Activated CD4-positive, alpha-beta T cell treated with anti-CD3 and anti-CD28 coated beads for 36 hours (primary cell): ENCODE results near the gene PKD2L1. TPM values are rescaled to one million over a fixed set of nuclear protein-coding genes. Genes with fewer than 3 reads are reported as not detected.

ENCODE experiments used
- ATAC-seq: fragments of 200-7000 bp; cut with Tn5 transposase; one replicate; pipeline ENCODE4 v1.10.0; 2021; ENCODE audit warnings: mild to moderate bottlenecking, moderate library complexity
- CTCF ChIA-PET: fragments of 350-600 bp; sonication (Branson Sonifier 250); formaldehyde crosslinking; loops from one replicate; lab custom pipeline; 2021; ENCODE audit warnings: antibody characterized with exemption; lab: Charles Lee
- POLR2A ChIA-PET: fragments of 350-600 bp; sonication (Branson Sonifier 250); formaldehyde crosslinking; loops from one replicate; lab custom pipeline; 2021; ENCODE audit warnings: antibody characterized with exemption, inconsistent platforms; lab: Charles Lee
- DNase-seq: peaks from one replicate; pipeline ENCODE4 v3.0.0-alpha.2; 2020
- H3K27ac Mint-ChIP-seq: one replicate; pipeline ENCODE4 v1.8.0; 2021; ENCODE audit warnings: mixed read lengths
- H3K27me3 Mint-ChIP-seq: one replicate; pipeline ENCODE4 v1.8.0; 2021; ENCODE audit warnings: mixed read lengths
- H3K36me3 Mint-ChIP-seq: one replicate; pipeline ENCODE4 v1.8.0; 2021; ENCODE audit warnings: low read depth, mixed read lengths
- H3K4me1 Mint-ChIP-seq: one replicate; pipeline ENCODE4 v1.8.0; 2021; ENCODE audit warnings: mixed read lengths
- H3K4me3 Mint-ChIP-seq: one replicate; pipeline ENCODE4 v1.8.0; 2021; ENCODE audit warnings: mild to moderate bottlenecking, moderate library complexity, mixed read lengths
- H3K9me3 Mint-ChIP-seq: one replicate; pipeline ENCODE4 v1.8.0; 2021; ENCODE audit warnings: low read depth, mixed read lengths
- intact Hi-C, 2 experiments: fragments of 100-400 bp; cut with DNase I in 1 of 2; cut with micrococcal nuclease in 1 of 2; formaldehyde crosslinking; loops; one replicate each; pipeline versions ENCODE4 v1.14.2 to v1.15.1; 2022 to 2024; cut with DNase I, micrococcal nuclease
- total RNA-seq, 2 experiments: library from RNA; stranded (reverse); gene quantifications; one replicate each; pipeline ENCODE4 v1.2.3, GENCODE V29; 2021

The PKD2L1 gene
- total RNA-seq, 2 experiments from 2014 or later: not detected

- DNase-seq: no peak
- Mint-ChIP-seq H3K36me3 (no peaks in the 10 kb centered on the region), H3K27ac (no peak overlapping the region), H3K27me3 (peaks cover 4% of the 10 kb centered on the region), H3K9me3 (no peaks in the 10 kb centered on the region), H3K4me1 (no peaks in the 10 kb centered on the region), H3K4me3 (no peak overlapping the region)
- ChIA-PET CTCF (interaction anchor here (0.5 to 21.1 kb wide), 7 partner anchors 16 to 209 kb away, joined by 3 to 236 read pairs (median 3); no protein-coding TSS in a partner anchor), POLR2A (no interaction called here)
- intact Hi-C loops: no loop called here
- ATAC-seq: no peak
These were observed 3.8 kb upstream of the PKD2L1 start for GRCh38 chr10:100333661-100334440.

DNA sequence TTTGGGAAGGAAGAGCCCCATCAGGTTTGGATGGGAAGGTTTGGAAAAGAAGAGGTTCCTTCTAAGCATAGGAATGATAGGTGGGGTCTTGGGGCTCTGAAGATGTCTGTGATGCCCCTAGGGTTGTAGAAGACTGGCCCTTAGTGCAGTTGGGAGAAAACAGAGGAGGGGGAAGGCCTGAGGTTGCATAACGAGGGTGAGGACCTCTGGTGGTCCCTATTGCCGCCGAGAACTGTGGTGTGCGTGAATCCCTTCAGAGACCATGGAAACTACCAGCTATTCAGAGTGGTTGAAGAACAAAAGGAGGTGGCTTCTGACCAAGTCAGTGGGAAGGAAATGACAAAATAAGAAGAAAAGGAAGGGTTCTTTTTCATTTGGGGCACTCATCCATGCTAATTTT is 3.1 kb upstream of the PKD2L1 start:
- no peak overlapping the region for H3K4me3 Mint-ChIP-seq
- ChIA-PET POLR2A (no interaction called here), CTCF (interaction anchor here (0.6 to 21.1 kb wide), 3 partner anchors 98 to 176 kb away, joined by 3 to 236 read pairs (median 3); no protein-coding TSS in a partner anchor)
- H3K27me3 Mint-ChIP-seq: peaks cover 4% of the 10 kb centered on the region
- ATAC-seq (no peak), DNase-seq (no peak)
- no peak overlapping the region for H3K27ac Mint-ChIP-seq
- H3K4me1 Mint-ChIP-seq: no peaks in the 10 kb centered on the region
- H3K9me3 Mint-ChIP-seq: no peaks in the 10 kb centered on the region
- no peaks in the 10 kb centered on the region for H3K36me3 Mint-ChIP-seq
- intact Hi-C loops: no loop called here

DNA sequence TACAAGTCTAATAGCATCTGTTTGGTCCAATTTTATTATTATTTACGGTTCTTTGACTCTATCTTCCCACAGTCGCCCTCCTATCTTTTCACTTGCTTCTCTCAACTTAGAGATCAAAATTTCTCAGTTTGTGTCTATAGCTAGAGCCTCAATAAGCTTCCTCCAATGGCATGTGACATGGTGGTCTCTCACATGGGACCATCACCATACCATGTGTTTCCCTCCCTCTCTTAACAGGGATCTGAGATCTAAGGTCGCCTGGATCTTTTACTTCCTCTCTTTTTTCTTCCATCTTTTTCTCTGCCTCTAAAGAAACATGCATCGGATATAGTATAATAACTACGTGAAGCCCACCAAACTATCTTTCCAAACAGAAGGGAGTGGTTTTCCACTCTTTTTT is 1.8 kb downstream of the PKD2L1 start:
- CTCF ChIA-PET: interaction anchor here (1.2 to 2.4 kb wide), 3 partner anchors 103 to 110 kb away, joined by 3 to 7 read pairs (median 4); no protein-coding TSS in a partner anchor
- no peak overlapping the region for H3K27ac Mint-ChIP-seq
- no peaks in the 10 kb centered on the region for H3K9me3 Mint-ChIP-seq
- intact Hi-C loops: no loop called here
- H3K4me3 Mint-ChIP-seq: no peak overlapping the region
- peaks cover 4% of the 10 kb centered on the region for H3K27me3 Mint-ChIP-seq
- no peak for DNase-seq
- POLR2A ChIA-PET: no interaction called here
- H3K4me1 Mint-ChIP-seq: peaks cover 13% of the 10 kb centered on the region
- H3K36me3 Mint-ChIP-seq: no peaks in the 10 kb centered on the region
- ATAC-seq: no peak

DNA sequence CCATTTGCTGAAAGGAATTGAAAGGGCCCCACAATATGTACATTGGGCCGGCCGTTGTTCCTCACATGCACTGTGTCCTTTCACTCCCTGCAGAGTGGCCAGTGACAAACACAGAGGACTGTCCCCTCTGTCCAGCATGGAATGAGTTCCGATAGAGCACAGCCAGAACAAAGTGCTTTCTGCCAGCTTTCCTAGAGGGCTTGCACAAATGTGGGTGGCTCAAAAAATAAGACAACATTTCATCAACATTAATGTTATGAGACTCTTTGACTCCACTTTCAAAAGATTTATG is 2.4 kb downstream of the PKD2L1 start:
- ChIA-PET CTCF (interaction anchor here (0.9 to 2.4 kb wide), 4 partner anchors 11 to 111 kb away, joined by 3 to 7 read pairs (median 4); no protein-coding TSS in a partner anchor), POLR2A (interaction anchor here (1.2 kb wide), 1 partner anchor 43 kb away, joined by 3 read pairs; no protein-coding TSS in a partner anchor)
- intact Hi-C loops: no loop called here
- ATAC-seq (no peak), DNase-seq (no peak)
- no peaks in the 10 kb centered on the region for H3K9me3 Mint-ChIP-seq
- no peak overlapping the region for H3K27ac Mint-ChIP-seq
- H3K4me1 Mint-ChIP-seq: peaks cover 13% of the 10 kb centered on the region
- H3K4me3 Mint-ChIP-seq: no peak overlapping the region
- no peaks in the 10 kb centered on the region for H3K36me3 Mint-ChIP-seq
- peaks cover 4% of the 10 kb centered on the region for H3K27me3 Mint-ChIP-seq

DNA sequence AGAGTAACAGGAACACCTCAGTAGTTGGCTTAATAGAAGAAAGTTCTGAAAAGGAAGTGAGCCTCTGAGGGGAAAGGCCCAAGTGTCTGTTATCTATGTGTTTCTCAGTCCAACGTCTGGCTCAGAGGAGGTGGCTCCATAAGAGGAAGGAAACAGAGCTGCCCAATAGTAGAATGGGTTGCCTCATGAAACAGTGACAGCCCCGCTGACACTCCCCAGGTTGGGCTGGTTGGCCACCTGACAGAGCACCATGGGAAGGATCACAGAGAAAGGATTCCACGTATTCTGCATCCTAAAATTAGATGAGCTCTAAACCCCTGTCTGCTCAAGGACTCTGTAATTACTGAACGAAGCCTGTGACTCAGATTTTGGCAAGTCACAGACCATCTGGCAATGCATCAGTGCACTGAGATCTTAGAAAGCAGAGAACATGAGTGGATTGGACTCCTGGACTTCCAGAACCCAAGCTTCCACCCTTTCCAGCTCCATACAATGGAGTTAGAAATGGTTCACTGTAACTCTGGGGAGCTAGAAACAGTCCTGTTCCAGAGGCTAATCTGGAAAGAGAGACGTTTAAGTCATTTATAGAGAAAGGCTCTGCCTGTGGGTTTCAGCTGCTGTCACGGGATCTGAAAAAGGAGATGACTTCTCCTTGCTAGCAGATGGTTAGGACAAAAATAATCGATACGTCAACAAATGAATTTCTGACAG is 2.9 kb downstream of the PKD2L1 start:
- ATAC-seq (peak; percentile 98), DNase-seq (peak; percentile 65)
- POLR2A ChIA-PET: interaction anchor here (1.2 kb wide), 1 partner anchor 44 kb away, joined by 3 read pairs; no protein-coding TSS in a partner anchor
- CTCF ChIA-PET: interaction anchor here (0.5 to 2.4 kb wide), 6 partner anchors 10 to 236 kb away, joined by 3 to 7 read pairs (median 4); no protein-coding TSS in a partner anchor
- Mint-ChIP-seq H3K9me3 (no peaks in the 10 kb centered on the region), H3K4me3 (no peak overlapping the region), H3K4me1 (peaks cover 13% of the 10 kb centered on the region), H3K36me3 (no peaks in the 10 kb centered on the region), H3K27me3 (peaks cover 4% of the 10 kb centered on the region), H3K27ac (peak overlapping the region; percentile 43)
- intact Hi-C loops: no loop called here

DNA sequence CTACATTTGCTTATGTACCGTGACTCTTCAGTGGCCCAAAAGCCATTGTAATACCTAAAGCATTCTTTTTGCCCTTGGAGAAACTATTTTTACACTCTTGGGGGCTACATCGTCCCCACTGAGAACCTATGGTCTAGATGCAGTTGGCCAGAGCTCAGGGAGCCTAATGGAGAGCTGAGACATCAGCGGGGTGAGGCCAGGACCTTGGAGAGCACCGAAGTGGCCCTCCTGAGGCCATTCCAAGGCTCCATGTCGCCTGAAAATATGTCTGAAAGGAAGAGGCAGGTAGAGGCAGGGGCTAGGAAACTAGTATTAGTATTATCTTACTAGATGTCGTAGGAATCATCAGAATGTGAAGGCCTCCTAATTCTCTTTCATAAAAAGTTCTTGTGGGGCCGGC is 4.9 kb downstream of the PKD2L1 start:
- Mint-ChIP-seq H3K27ac (no peak overlapping the region), H3K4me3 (no peak overlapping the region), H3K27me3 (peaks cover 3% of the 10 kb centered on the region), H3K4me1 (peaks cover 13% of the 10 kb centered on the region), H3K36me3 (no peaks in the 10 kb centered on the region), H3K9me3 (no peaks in the 10 kb centered on the region)
- CTCF ChIA-PET: interaction anchor here (0.7 to 1.7 kb wide), 3 partner anchors 14 to 211 kb away, joined by 3 to 5 read pairs (median 4); no protein-coding TSS in a partner anchor
- ATAC-seq (no peak), DNase-seq (no peak)
- POLR2A ChIA-PET: no interaction called here
- intact Hi-C loops: no loop called here

GRCh38 chr10:100319707-100320402 is 10.2 kb downstream of the PKD2L1 start:
- H3K4me3 Mint-ChIP-seq: no peak overlapping the region
- ChIA-PET POLR2A (interaction anchor here (0.7 kb wide), 1 partner anchor 53 kb away, joined by 4 read pairs; no protein-coding TSS in a partner anchor), CTCF (no interaction called here)
- ATAC-seq (no peak), DNase-seq (no peak)
- H3K27ac Mint-ChIP-seq: no peak overlapping the region
- no peaks in the 10 kb centered on the region for H3K9me3 Mint-ChIP-seq
- no peaks in the 10 kb centered on the region for H3K4me1 Mint-ChIP-seq
- intact Hi-C loops: no loop called here
- no peaks in the 10 kb centered on the region for H3K36me3 Mint-ChIP-seq
- H3K27me3 Mint-ChIP-seq: peaks cover 12% of the 10 kb centered on the region

DNA sequence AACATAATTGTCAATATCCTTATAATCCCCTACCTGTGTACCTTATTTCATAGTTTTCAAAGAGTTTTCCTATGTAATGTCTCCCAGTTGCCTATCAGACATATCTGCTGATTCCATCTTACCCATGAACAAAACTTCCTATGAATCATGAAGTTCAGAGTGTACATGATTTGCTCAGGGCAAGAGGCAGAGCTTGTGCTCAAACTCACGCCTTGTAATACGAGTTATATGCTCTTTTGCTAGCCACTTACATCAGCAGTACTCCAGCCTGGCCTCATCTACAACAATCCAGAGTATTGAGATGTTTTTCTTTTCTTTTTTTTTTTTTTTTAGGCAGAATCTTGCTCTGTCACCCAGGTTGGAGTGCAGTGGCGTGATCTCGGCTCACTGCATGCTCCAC is 11.8 kb downstream of the PKD2L1 start:
- Mint-ChIP-seq H3K36me3 (no peaks in the 10 kb centered on the region), H3K9me3 (no peaks in the 10 kb centered on the region), H3K27me3 (peaks cover 21% of the 10 kb centered on the region), H3K4me1 (no peaks in the 10 kb centered on the region), H3K27ac (no peak overlapping the region), H3K4me3 (no peak overlapping the region)
- POLR2A ChIA-PET: no interaction called here
- no peak for ATAC-seq
- no peak for DNase-seq
- intact Hi-C loops: no loop called here
- CTCF ChIA-PET: interaction anchor here (0.6 to 0.9 kb wide), 2 partner anchors 115 to 1805 kb away, joined by 3 to 4 read pairs; no protein-coding TSS in a partner anchor

DNA sequence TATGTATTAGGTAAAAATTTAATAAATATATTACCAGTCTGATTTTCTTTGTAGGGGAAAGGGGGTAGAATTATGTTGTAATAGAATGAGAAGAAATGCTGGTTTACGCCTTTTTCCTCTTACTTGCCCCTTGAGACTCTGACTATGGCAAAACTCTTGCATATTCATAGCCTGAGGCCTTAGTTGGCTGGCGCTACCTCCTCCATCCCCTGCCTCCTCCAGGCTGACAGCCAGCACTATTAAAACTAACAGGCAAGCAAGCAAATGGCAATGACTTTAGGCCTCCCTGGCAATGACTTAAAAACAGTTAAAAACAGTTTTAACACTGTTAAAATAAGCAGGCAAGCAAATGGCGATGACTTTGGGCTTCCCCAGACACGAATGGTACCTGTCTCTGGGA is 14.4 kb downstream of the PKD2L1 start:
- Mint-ChIP-seq H3K4me1 (no peaks in the 10 kb centered on the region), H3K9me3 (no peaks in the 10 kb centered on the region), H3K36me3 (no peaks in the 10 kb centered on the region), H3K4me3 (no peak overlapping the region), H3K27ac (no peak overlapping the region), H3K27me3 (peaks cover 32% of the 10 kb centered on the region)
- DNase-seq (no peak), ATAC-seq (no peak)
- ChIA-PET POLR2A (no interaction called here), CTCF (no interaction called here)
- intact Hi-C loops: no loop called here

DNA sequence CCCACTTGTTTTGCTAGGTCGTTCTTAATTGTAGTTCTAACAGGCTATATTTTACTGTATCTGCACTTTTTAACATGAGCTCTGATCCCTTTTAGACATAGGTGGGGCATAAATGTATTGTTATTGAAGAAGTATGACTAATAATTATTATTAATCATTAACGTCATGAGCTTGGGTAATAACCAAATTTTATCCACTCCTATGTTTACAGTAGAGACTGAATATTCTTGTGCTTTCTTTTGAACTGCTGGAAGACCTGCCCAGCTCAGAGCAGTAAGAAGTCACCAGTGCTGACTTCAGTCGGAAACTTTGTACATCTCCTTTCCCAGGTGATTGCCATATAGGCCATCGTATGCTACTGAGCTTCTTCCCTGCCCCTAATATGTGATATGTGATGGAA is 18.7 kb downstream of the PKD2L1 start:
- Mint-ChIP-seq H3K27me3 (peaks cover 39% of the 10 kb centered on the region), H3K4me1 (no peaks in the 10 kb centered on the region), H3K36me3 (no peaks in the 10 kb centered on the region), H3K27ac (no peak overlapping the region), H3K4me3 (no peak overlapping the region), H3K9me3 (no peaks in the 10 kb centered on the region)
- DNase-seq: no peak
- ChIA-PET POLR2A (no interaction called here), CTCF (interaction anchor here (0.6 to 1.4 kb wide), 5 partner anchors 17 to 208 kb away, joined by 3 to 4 read pairs (median 3); no protein-coding TSS in a partner anchor)
- intact Hi-C loops: no loop called here
- no peak for ATAC-seq

DNA sequence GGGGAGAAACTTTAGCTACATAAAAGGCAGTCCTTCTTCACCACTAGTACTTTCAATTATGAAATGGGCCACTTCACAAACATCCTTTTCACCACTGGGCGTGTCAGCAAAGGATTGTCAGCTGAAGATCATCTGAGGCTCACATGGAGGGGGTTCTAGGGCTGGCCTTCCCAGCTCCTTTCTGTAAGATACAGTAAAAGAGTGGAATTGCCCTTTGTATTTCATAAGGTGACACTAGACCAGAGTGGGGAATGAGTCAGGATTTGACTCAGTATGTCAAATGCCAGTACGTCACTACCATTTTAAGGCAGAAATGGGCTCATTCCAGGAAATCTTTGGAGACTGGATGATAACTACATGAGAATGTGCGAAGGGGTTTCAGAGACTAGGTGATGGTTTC is 22.3 kb downstream of the PKD2L1 start:
- no peaks in the 10 kb centered on the region for H3K36me3 Mint-ChIP-seq
- ChIA-PET CTCF (no interaction called here), POLR2A (no interaction called here)
- H3K27ac Mint-ChIP-seq: no peak overlapping the region
- peaks cover 45% of the 10 kb centered on the region for H3K27me3 Mint-ChIP-seq
- no peak overlapping the region for H3K4me3 Mint-ChIP-seq
- DNase-seq (no peak), ATAC-seq (no peak)
- intact Hi-C loops: no loop called here
- H3K9me3 Mint-ChIP-seq: no peaks in the 10 kb centered on the region
- no peaks in the 10 kb centered on the region for H3K4me1 Mint-ChIP-seq
